HCT116 (cell line): Measurements from ENCODE around the gene ASCL3. TPM values are rescaled to one million over a fixed set of nuclear protein-coding genes. Genes with fewer than 3 reads are reported as not detected.
A peak's percentile ranks its signal among the peaks of the same experiment; 100 is the strongest.

Experiments
- ATAC-seq: fragments of 200-7000 bp; cut with Tn5 transposase; 2 replicates; pipeline ENCODE4 v1.9.1; 2020; ENCODE audit warnings: mild to moderate bottlenecking, moderate library complexity
- BruUV-seq: library from RNA; stranded (reverse); fragments of 400-500 nt; replicated peaks from 2 replicates; lab custom pipeline; 2021; lab: Mats Ljungman, UMichigan
- CTCF ChIA-PET: fragments of 300-600 bp; sonication (Branson Sonifier 250); formaldehyde crosslinking; loops from one replicate; lab custom pipeline; 2021; ENCODE audit warnings: antibody characterized with exemption; lab: Charles Lee
- POLR2A ChIA-PET: fragments of 300-600, 350-600 bp; sonication (Branson Sonifier 250); formaldehyde crosslinking; loops from one replicate; lab custom pipeline; 2021; ENCODE audit warnings: antibody characterized with exemption; lab: Charles Lee
- RAD21 ChIA-PET, 2 experiments: fragments of 300-600 bp; sonication (Branson Sonifier 250); formaldehyde crosslinking; loops; one replicate each; lab custom pipeline; 2023; ENCODE audit warnings: low total read pairs in 2 of 2; ENCODE audit not compliant: uncharacterized antibody in 2 of 2, unreplicated experiment in 2 of 2, low non-redundant PET in 1 of 2; lab: Charles Lee
- DNase-seq: peaks from one replicate; pipeline ENCODE4 v3.0.0-alpha.2; 2010; ENCODE audit warnings: low read depth, low spot score
- H2AFZ ChIP-seq: fragments of 200-600 bp; shearing (Covaris generic), sonication (generic); 2 replicates; pipeline ENCODE4 v1.6.1; 2017; ENCODE audit warnings: low read depth, mixed run types, mixed read lengths, antibody characterized with exemption, low read length; ENCODE audit not compliant: poor library complexity, severe bottlenecking
- H3K27ac ChIP-seq: 2 replicates; pipeline ENCODE4 v1.5.1; 2012; ENCODE audit warnings: low read depth, low read length
- H3K27me3 ChIP-seq: fragments of 200-600 bp; sonication (generic); 2 replicates; pipeline ENCODE4 v1.6.1; 2016; ENCODE audit warnings: mixed run types, low read length, mixed read lengths; ENCODE audit not compliant: insufficient read depth
- H3K36me3 ChIP-seq, 2 experiments: fragments of 200-500 bp in 1 of 2; fragments of 200-600 bp in 1 of 2; sonication (Bioruptor generic) in 1 of 2; sonication (generic) in 1 of 2; 2 replicates each; pipeline versions ENCODE4 v1.5.1 to v1.6.1; 2014 to 2016; ENCODE audit warnings: low read length in 2 of 2, inconsistent platforms in 1 of 2, mixed read lengths in 1 of 2, mixed run types in 1 of 2; ENCODE audit not compliant: insufficient read depth in 2 of 2, control insufficient read depth in 1 of 2
- H3K4me1 ChIP-seq, 2 experiments: fragments of 200-600 bp in 1 of 2; sonication (generic) in 1 of 2; 2 replicates each; pipeline versions ENCODE4 v1.5.1 to v1.6.1; 2012 to 2017; ENCODE audit warnings: low read length in 2 of 2, inconsistent platforms in 1 of 2, mild to moderate bottlenecking in 1 of 2, mixed read lengths in 1 of 2, mixed run types in 1 of 2, moderate library complexity in 1 of 2; ENCODE audit not compliant: insufficient read depth in 2 of 2, control insufficient read depth in 1 of 2
- H3K4me2 ChIP-seq: fragments of 200-600 bp; sonication (generic); 2 replicates; pipeline ENCODE4 v1.6.1; 2017; ENCODE audit warnings: mixed run types, low read length, mixed read lengths
- H3K4me3 ChIP-seq, 2 experiments: fragments of 200-600 bp in 1 of 2; sonication (generic) in 1 of 2; replicated peaks in 1 of 2; 2 replicates each; pipeline ENCODE4 v1.5.1; 2011 to 2016; ENCODE audit warnings: low read length in 2 of 2, control low read depth in 1 of 2, low read depth in 1 of 2, mild to moderate bottlenecking in 1 of 2, mixed read lengths in 1 of 2, mixed run types in 1 of 2
- H3K79me2 ChIP-seq: fragments of 200-600 bp; sonication (generic); 2 replicates; pipeline ENCODE4 v1.6.1; 2017; ENCODE audit warnings: mild to moderate bottlenecking, mixed run types, low read length, moderate library complexity, mixed read lengths; ENCODE audit not compliant: insufficient read depth
- H3K9ac ChIP-seq: fragments of 200-600 bp; sonication (generic); 2 replicates; pipeline ENCODE4 v1.6.1; 2016; ENCODE audit warnings: low read length, mixed read lengths
- H3K9me2 ChIP-seq: fragments of 200-600 bp; sonication (generic), shearing (Covaris generic); 2 replicates; pipeline ENCODE4 v1.6.1; 2017; ENCODE audit warnings: mixed run types, mild to moderate bottlenecking, moderate library complexity; ENCODE audit not compliant: insufficient read depth
- H3K9me3 ChIP-seq, 2 experiments: fragments of 200-500 bp in 1 of 2; fragments of 200-600 bp in 1 of 2; sonication (Bioruptor generic) in 1 of 2; sonication (generic) in 1 of 2; 2 replicates each; pipeline ENCODE4 v1.6.1; 2014 to 2017; ENCODE audit warnings: low read length in 2 of 2, mixed read lengths in 2 of 2, inconsistent platforms in 1 of 2, low read depth in 1 of 2, mild to moderate bottlenecking in 1 of 2, mixed run types in 1 of 2, moderate library complexity in 1 of 2; ENCODE audit not compliant: control insufficient read depth in 1 of 2, insufficient read depth in 1 of 2
- H4K20me1 ChIP-seq: fragments of 200-600 bp; sonication (generic), shearing (Covaris generic); 2 replicates; pipeline ENCODE4 v1.6.1; 2017; ENCODE audit warnings: mixed run types, mild to moderate bottlenecking, moderate library complexity; ENCODE audit not compliant: insufficient read depth
- ATF3 ChIP-seq: IDR thresholded peaks from 2 replicates; pipeline ENCODE4 v1.6.1; 2012
- CBX3 ChIP-seq: IDR thresholded peaks from 2 replicates; pipeline ENCODE4 v1.6.1; 2012; ENCODE audit warnings: low read depth
- CTCF ChIP-seq, 3 experiments: fragments of 200-600 bp in 1 of 3; sonication (generic) in 1 of 3; IDR thresholded peaks in 2 of 3; conservative IDR thresholded peaks in 1 of 3; 2 replicates each; pipeline ENCODE4 v1.5.1; 2012 to 2017; ENCODE audit warnings: low read depth in 2 of 3, low read length in 2 of 3, antibody characterized with exemption in 1 of 3, borderline replicate concordance in 1 of 3, control low read depth in 1 of 3, mild to moderate bottlenecking in 1 of 3, mixed read lengths in 1 of 3, mixed run types in 1 of 3, moderate library complexity in 1 of 3; ENCODE audit not compliant: insufficient read depth in 1 of 3
- EGR1 ChIP-seq: IDR thresholded peaks from 2 replicates; pipeline ENCODE4 v1.6.1; 2012; ENCODE audit warnings: low read depth
- ELF1 ChIP-seq: IDR thresholded peaks from 2 replicates; pipeline ENCODE4 v1.6.1; 2012; ENCODE audit warnings: low read depth, borderline replicate concordance
- EZH2 ChIP-seq: fragments of 200-600 bp; sonication (generic); IDR thresholded peaks from 2 replicates; pipeline ENCODE4 v1.6.1; 2017; ENCODE audit warnings: antibody characterized with exemption, mixed run types
- EZH2phosphoT487 ChIP-seq: fragments of 200-600 bp; IDR thresholded peaks from 2 replicates; pipeline ENCODE4 v1.6.1; 2018; ENCODE audit warnings: antibody characterized with exemption, borderline replicate concordance
- JUND ChIP-seq: IDR thresholded peaks from 2 replicates; pipeline ENCODE4 v1.6.1; 2012
- POLR2A ChIP-seq: IDR thresholded peaks from 2 replicates; pipeline ENCODE4 v1.7.0; 2011; ENCODE audit warnings: borderline replicate concordance; ENCODE audit not compliant: insufficient read depth, insufficient read length; ENCODE audit errors: extremely low read depth
- POLR2AphosphoS5 ChIP-seq: IDR thresholded peaks from 2 replicates; pipeline ENCODE4 v1.6.1; 2011; ENCODE audit warnings: mild to moderate bottlenecking, low read depth, low read length, moderate library complexity
- RAD21 ChIP-seq: IDR thresholded peaks from 2 replicates; pipeline ENCODE4 v1.6.1; 2012; ENCODE audit warnings: low read depth, mild to moderate bottlenecking
- SIN3A ChIP-seq: IDR thresholded peaks from 2 replicates; pipeline ENCODE4 v1.6.1; 2012; ENCODE audit warnings: low read depth
- SP1 ChIP-seq: IDR thresholded peaks from 2 replicates; pipeline ENCODE4 v1.6.1; 2012; ENCODE audit warnings: low read depth
- ZFX ChIP-seq: fragments of 450-650 bp; IDR thresholded peaks from 2 replicates; pipeline ENCODE4 v1.6.1; 2017
- ZNF274 ChIP-seq: fragments of 200-500 bp; sonication (Bioruptor generic); IDR thresholded peaks from 2 replicates; pipeline ENCODE4 v1.6.1; 2014; ENCODE audit warnings: mild to moderate bottlenecking, low read depth, low read length, inconsistent platforms
- intact Hi-C: fragments of 100-400 bp; cut with micrococcal nuclease; formaldehyde crosslinking; loops from 2 replicates; pipeline ENCODE4 v1.10.0; 2022
- total RNA-seq: library from RNA; stranded (reverse); gene quantifications from one replicate; pipeline ENCODE4 v1.2.1, GENCODE V29; 2021; ENCODE audit not compliant: unreplicated experiment

Gene ASCL3
- total RNA-seq, 1 experiment from 2014 or later, result not detected

- H3K9ac ChIP-seq, result no peak overlapping the region
- H3K4me3 ChIP-seq, result no peak overlapping the region
- no TSS peak for BruUV-seq
- H3K4me2 ChIP-seq, result no peak overlapping the region
- ChIA-PET CTCF (interaction anchor here (0.8 to 1.1 kb wide), 5 partner anchors 12 to 573 kb away, joined by 3 to 10 read pairs (median 4); partner anchors contain the start of gene TMEM9B), RAD21 (no interaction called here), POLR2A (no interaction called here)
- no peak overlapping the region for H3K27ac ChIP-seq
- H3K79me2 ChIP-seq, result no peaks in the 10 kb centered on the region
- H4K20me1 ChIP-seq, result no peaks in the 10 kb centered on the region
- peak; percentile 47 for TF ChIP-seq RAD21
- peak in 2 of 3 experiments; percentile 33 to 46; a peak in 1 of 6 replicates for TF ChIP-seq CTCF (IDR thresholded peaks at IDR 0.05 in 2 of 3, conservative IDR thresholded peaks at IDR 0.05 in 1 of 3; ENCODE audit: borderline replicate concordance in 1 of 3, insufficient read depth in 1 of 3, low read depth in 2 of 3, low read length in 2 of 3)
- no peak for TF ChIP-seq ZNF274
- no peak for DNase-seq
- intact Hi-C loops, result no loop called here
- peak; percentile 37 for ATAC-seq
- H3K27me3 ChIP-seq, result no peaks in the 10 kb centered on the region
- H2AFZ ChIP-seq, result no peak overlapping the region
- H3K4me1 ChIP-seq, result peaks cover 12 to 20% of the 10 kb centered on the region in 2 experiments
- H3K36me3 ChIP-seq, result no peaks in the 10 kb centered on the region
- no peaks in the 10 kb centered on the region for H3K9me3 ChIP-seq
- H3K9me2 ChIP-seq, result no peaks in the 10 kb centered on the region
Measured at GRCh38 chr11:8933931-8934330, 8.9 kb downstream of the ASCL3 start.

- POLR2A ChIA-PET, result no interaction called here
- BruUV-seq, result no TSS peak
- H3K9ac ChIP-seq, result no peak within 1 kb of the TSS
- no peak within 1 kb of the TSS for H3K4me2 ChIP-seq
- CTCF ChIA-PET, result no interaction called here
- H3K27ac ChIP-seq, result no peak within 1 kb of the TSS; the same call in 1 of the 2 replicates
- no peaks in the 10 kb centered on the region for H3K27me3 ChIP-seq
- no peak for DNase-seq
- intact Hi-C loops, result no loop called here
- ATAC-seq, result no peak
- no peaks in the 10 kb centered on the region for H3K9me2 ChIP-seq
- H3K4me1 ChIP-seq, result peaks cover 12 to 20% of the 10 kb centered on the region in 2 experiments
- no peaks in the 10 kb centered on the region for H4K20me1 ChIP-seq
- no peak within 1 kb of the TSS for H2AFZ ChIP-seq
- TF ChIP-seq ZFX (no peak), CTCF (IDR thresholded peaks at IDR 0.05 in 2 of 3, conservative IDR thresholded peaks at IDR 0.05 in 1 of 3; ENCODE audit: borderline replicate concordance in 1 of 3, insufficient read depth in 1 of 3, low read depth in 2 of 3, low read length in 2 of 3) (no peak), JUND (no peak), CBX3 (no peak), EGR1 (no peak), POLR2AphosphoS5 (no peak), ZNF274 (no peak), POLR2A (no peak), EZH2 (no peak), ELF1 (no peak), SP1 (no peak), SIN3A (no peak), ATF3 (no peak), EZH2phosphoT487 (no peak)
- TF ChIP-seq, all 23 proteins: peak for 0
- no peaks in the 10 kb centered on the region for H3K79me2 ChIP-seq
- H3K4me3 ChIP-seq, result no peak within 1 kb of the TSS
- H3K36me3 ChIP-seq, result no peaks in the 10 kb centered on the region
- no peaks in the 10 kb centered on the region for H3K9me3 ChIP-seq
- RAD21 ChIA-PET, result no interaction called here
Measured at GRCh38 chr11:8932564-8933180, 10.1 kb downstream of the ASCL3 start, which contains the start of gene C11orf16. TSS of gene C11orf16 (minus strand) at chr11:8932947. CDS start at chr11:8932308, 639 bp downstream.
